Peyer's patch (tissue), 4 donors: ENCODE measurements around the gene PSAP.

Source experiments
- POLR2A ChIP-seq, 2 donors: fragments of 450-650 bp; IDR thresholded peaks; one replicate each; pipeline ENCODE4 v1.5.1; 2017; ENCODE audit warnings: antibody characterized with exemption in 2 of 2, mild to moderate bottlenecking in 2 of 2, moderate library complexity in 2 of 2
- TF ChIP-seq, protein P1 (sequence below), 6 experiments: fragments of 450-650 bp in 4 of 6; fragments of 200-600 bp in 2 of 6; sonication (generic) in 1 of 6; IDR thresholded peaks; one replicate each; pipeline ENCODE4 v1.5.1; 2017 to 2019; ENCODE audit warnings: antibody characterized with exemption in 6 of 6, mild to moderate bottlenecking in 3 of 6, moderate library complexity in 1 of 6

DNA sequence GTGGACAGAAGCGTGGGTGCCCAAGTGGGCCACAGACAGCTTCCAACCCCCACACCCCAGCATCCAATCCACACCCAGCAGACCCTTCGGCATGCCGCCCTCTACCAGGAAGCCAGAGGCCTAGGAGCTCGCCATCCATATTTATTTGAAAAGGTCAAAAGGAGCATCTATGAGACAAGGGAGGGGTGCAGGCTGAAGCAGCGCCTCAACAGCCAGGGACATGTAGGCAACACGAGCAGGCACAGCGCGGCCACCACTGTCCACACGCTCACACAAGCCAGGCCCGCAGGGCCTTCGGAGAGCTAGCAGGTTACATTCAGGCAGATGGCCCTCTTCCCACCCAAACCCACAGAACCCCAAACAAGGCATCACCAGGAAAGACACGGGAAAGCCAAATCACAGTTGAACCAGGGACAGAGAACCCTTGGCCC, 34.6 kb downstream of the PSAP start:
- TF ChIP-seq, protein P1, sequence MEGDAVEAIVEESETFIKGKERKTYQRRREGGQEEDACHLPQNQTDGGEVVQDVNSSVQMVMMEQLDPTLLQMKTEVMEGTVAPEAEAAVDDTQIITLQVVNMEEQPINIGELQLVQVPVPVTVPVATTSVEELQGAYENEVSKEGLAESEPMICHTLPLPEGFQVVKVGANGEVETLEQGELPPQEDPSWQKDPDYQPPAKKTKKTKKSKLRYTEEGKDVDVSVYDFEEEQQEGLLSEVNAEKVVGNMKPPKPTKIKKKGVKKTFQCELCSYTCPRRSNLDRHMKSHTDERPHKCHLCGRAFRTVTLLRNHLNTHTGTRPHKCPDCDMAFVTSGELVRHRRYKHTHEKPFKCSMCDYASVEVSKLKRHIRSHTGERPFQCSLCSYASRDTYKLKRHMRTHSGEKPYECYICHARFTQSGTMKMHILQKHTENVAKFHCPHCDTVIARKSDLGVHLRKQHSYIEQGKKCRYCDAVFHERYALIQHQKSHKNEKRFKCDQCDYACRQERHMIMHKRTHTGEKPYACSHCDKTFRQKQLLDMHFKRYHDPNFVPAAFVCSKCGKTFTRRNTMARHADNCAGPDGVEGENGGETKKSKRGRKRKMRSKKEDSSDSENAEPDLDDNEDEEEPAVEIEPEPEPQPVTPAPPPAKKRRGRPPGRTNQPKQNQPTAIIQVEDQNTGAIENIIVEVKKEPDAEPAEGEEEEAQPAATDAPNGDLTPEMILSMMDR (IDR thresholded peaks at IDR 0.05) = no peak
- TF ChIP-seq POLR2A (IDR thresholded peaks at IDR 0.05) = no peak
